Measurements from ENCODE around the gene SEC24A. TPM values are rescaled to one million over a fixed set of nuclear protein-coding genes. Genes with fewer than 3 reads are reported as not detected.

SEC24A gene
- polyA plus RNA-seq, 1 donor from 2014 or later: 24.7 TPM

DNA sequence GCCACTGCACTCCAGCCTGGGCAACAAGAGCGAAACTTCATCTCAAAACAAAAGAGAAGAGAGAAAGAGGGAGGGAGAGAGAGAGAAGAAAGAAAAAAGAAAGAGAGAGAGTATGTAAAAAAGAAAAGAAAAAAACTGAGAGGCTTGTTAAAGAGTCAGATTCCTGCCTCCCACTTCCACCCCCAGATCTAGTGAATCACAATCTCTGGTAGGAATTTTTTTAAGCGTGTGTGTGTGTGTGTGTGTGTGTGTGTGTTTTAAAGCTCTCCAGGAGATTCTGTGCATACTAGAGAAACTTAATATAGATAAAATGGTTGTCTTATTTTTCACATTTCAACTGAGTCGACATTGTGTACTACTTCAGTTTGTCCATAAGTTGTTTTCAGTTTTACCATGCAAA is 48.0 kb upstream of the SEC24A start:
- H3K9me3 ChIP-seq (ENCODE audit: low read length): no peaks in the 10 kb centered on the region
- no peaks in the 10 kb centered on the region for H4K20me1 ChIP-seq (ENCODE audit: insufficient read depth)
- H3K27me3 ChIP-seq (ENCODE audit: insufficient read depth, low read depth, low read length): no peaks in the 10 kb centered on the region
- H3K9ac ChIP-seq (ENCODE audit: low read length): no peak overlapping the region
- H3K9me2 ChIP-seq (ENCODE audit: insufficient read depth, low read length): no peaks in the 10 kb centered on the region
- H3K4me3 ChIP-seq (ENCODE audit: low read length): no peak overlapping the region
- H2AFZ ChIP-seq (ENCODE audit: low read depth, low read length): no peak overlapping the region
- no peaks in the 10 kb centered on the region for H3F3A ChIP-seq (ENCODE audit: insufficient read depth, low read length, poor library complexity, severe bottlenecking)
- no peak overlapping the region for H3K27ac ChIP-seq (ENCODE audit: low read length)
- H3K4me2 ChIP-seq (ENCODE audit: low read length): no peak overlapping the region
- TF ChIP-seq TAF1 (IDR thresholded peaks at IDR 0.05; ENCODE audit: low read depth) (no peak), POLR2AphosphoS5 (IDR thresholded peaks at IDR 0.05) (no peak), MXI1 (conservative IDR thresholded peaks at IDR 0.05; ENCODE audit: poor library complexity, severe bottlenecking) (no peak), EZH2 (IDR thresholded peaks at IDR 0.05; ENCODE audit: borderline replicate concordance, insufficient read depth, low read length, poor library complexity, severe bottlenecking) (no peak), EP300 (conservative IDR thresholded peaks at IDR 0.05; ENCODE audit: poor library complexity, severe bottlenecking) (no peak), SMC3 (conservative IDR thresholded peaks at IDR 0.05; ENCODE audit: poor library complexity) (no peak), RAD21 (conservative IDR thresholded peaks at IDR 0.05) (no peak)
- TF ChIP-seq, protein P1, sequence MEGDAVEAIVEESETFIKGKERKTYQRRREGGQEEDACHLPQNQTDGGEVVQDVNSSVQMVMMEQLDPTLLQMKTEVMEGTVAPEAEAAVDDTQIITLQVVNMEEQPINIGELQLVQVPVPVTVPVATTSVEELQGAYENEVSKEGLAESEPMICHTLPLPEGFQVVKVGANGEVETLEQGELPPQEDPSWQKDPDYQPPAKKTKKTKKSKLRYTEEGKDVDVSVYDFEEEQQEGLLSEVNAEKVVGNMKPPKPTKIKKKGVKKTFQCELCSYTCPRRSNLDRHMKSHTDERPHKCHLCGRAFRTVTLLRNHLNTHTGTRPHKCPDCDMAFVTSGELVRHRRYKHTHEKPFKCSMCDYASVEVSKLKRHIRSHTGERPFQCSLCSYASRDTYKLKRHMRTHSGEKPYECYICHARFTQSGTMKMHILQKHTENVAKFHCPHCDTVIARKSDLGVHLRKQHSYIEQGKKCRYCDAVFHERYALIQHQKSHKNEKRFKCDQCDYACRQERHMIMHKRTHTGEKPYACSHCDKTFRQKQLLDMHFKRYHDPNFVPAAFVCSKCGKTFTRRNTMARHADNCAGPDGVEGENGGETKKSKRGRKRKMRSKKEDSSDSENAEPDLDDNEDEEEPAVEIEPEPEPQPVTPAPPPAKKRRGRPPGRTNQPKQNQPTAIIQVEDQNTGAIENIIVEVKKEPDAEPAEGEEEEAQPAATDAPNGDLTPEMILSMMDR (IDR thresholded peaks at IDR 0.05; ENCODE audit: poor library complexity, severe bottlenecking): no peak
- TF ChIP-seq, protein P2, sequence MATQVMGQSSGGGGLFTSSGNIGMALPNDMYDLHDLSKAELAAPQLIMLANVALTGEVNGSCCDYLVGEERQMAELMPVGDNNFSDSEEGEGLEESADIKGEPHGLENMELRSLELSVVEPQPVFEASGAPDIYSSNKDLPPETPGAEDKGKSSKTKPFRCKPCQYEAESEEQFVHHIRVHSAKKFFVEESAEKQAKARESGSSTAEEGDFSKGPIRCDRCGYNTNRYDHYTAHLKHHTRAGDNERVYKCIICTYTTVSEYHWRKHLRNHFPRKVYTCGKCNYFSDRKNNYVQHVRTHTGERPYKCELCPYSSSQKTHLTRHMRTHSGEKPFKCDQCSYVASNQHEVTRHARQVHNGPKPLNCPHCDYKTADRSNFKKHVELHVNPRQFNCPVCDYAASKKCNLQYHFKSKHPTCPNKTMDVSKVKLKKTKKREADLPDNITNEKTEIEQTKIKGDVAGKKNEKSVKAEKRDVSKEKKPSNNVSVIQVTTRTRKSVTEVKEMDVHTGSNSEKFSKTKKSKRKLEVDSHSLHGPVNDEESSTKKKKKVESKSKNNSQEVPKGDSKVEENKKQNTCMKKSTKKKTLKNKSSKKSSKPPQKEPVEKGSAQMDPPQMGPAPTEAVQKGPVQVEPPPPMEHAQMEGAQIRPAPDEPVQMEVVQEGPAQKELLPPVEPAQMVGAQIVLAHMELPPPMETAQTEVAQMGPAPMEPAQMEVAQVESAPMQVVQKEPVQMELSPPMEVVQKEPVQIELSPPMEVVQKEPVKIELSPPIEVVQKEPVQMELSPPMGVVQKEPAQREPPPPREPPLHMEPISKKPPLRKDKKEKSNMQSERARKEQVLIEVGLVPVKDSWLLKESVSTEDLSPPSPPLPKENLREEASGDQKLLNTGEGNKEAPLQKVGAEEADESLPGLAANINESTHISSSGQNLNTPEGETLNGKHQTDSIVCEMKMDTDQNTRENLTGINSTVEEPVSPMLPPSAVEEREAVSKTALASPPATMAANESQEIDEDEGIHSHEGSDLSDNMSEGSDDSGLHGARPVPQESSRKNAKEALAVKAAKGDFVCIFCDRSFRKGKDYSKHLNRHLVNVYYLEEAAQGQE (IDR thresholded peaks at IDR 0.05; ENCODE audit: borderline replicate concordance): no peak
- no peaks in the 10 kb centered on the region for H3K79me2 ChIP-seq (replicated peaks; ENCODE audit: insufficient read depth, low read length)
- H3K36me3 ChIP-seq (ENCODE audit: insufficient read depth, low read length): no peaks in the 10 kb centered on the region

- Histone ChIP-seq H4K20me1 (ENCODE audit: insufficient read depth) (no peaks in the 10 kb centered on the region), H2AFZ (ENCODE audit: low read depth, low read length) (no peak overlapping the region), H3K79me2 (replicated peaks; ENCODE audit: insufficient read depth, low read length) (no peaks in the 10 kb centered on the region), H3K4me3 (ENCODE audit: low read length) (no peak overlapping the region), H3K9me3 (ENCODE audit: low read length) (no peaks in the 10 kb centered on the region), H3K36me3 (ENCODE audit: insufficient read depth, low read length) (no peaks in the 10 kb centered on the region), H3K4me2 (ENCODE audit: low read length) (no peak overlapping the region), H3K27ac (ENCODE audit: low read length) (no peak overlapping the region), H3K9me2 (ENCODE audit: insufficient read depth, low read length) (no peaks in the 10 kb centered on the region), H3K9ac (ENCODE audit: low read length) (no peak overlapping the region), H3K27me3 (ENCODE audit: insufficient read depth, low read depth, low read length) (no peaks in the 10 kb centered on the region), H3F3A (ENCODE audit: insufficient read depth, low read length, poor library complexity, severe bottlenecking) (no peaks in the 10 kb centered on the region)
- TF ChIP-seq TAF1 (IDR thresholded peaks at IDR 0.05; ENCODE audit: low read depth) (no peak), RAD21 (conservative IDR thresholded peaks at IDR 0.05) (no peak), MXI1 (conservative IDR thresholded peaks at IDR 0.05; ENCODE audit: poor library complexity, severe bottlenecking) (no peak), SMC3 (conservative IDR thresholded peaks at IDR 0.05; ENCODE audit: poor library complexity) (no peak), EP300 (conservative IDR thresholded peaks at IDR 0.05; ENCODE audit: poor library complexity, severe bottlenecking) (no peak)
- TF ChIP-seq, protein P1 (IDR thresholded peaks at IDR 0.05; ENCODE audit: poor library complexity, severe bottlenecking): no peak
Observed at GRCh38 chr5:134603059-134603458, 45.5 kb upstream of the SEC24A start.
